NCI-H748 (cell line): Measurements from ENCODE around the gene PROSER3.
"Not testable (repeated sequence)": the region's sequence is repeated elsewhere in the genome, so short reads cannot be mapped to it uniquely, and the experiment has no call there.

ENCODE experiments used
- DNase-seq: peaks from one replicate; lab custom pipeline; 2025; ENCODE audit not compliant: unreplicated experiment; lab: John Stamatoyannopoulos, UW

PROSER3 gene

GRCh38 chr19:35722461-35722860 is 35.5 kb upstream of the PROSER3 start:
- no peak for DNase-seq

GRCh38 chr19:35722897-35723296 is 35.1 kb upstream of the PROSER3 start:
- no peak for DNase-seq

- DNase-seq = no peak
Measured at GRCh38 chr19:35723671-35724070, 34.3 kb upstream of the PROSER3 start.

- not testable (repeated sequence) for DNase-seq
Measured at GRCh38 chr19:35724132-35724531, 33.8 kb upstream of the PROSER3 start.

GRCh38 chr19:35724560-35724959 is 33.4 kb upstream of the PROSER3 start:
- DNase-seq = no peak

- no peak for DNase-seq
Measured at GRCh38 chr19:35725216-35725861, 32.6 kb upstream of the PROSER3 start.

GRCh38 chr19:35727053-35727955 is 30.7 kb upstream of the PROSER3 start:
- DNase-seq = no peak

GRCh38 chr19:35727956-35728706 is 29.8 kb upstream of the PROSER3 start:
- no peak for DNase-seq

GRCh38 chr19:35729021-35729420 is 29.0 kb upstream of the PROSER3 start:
- DNase-seq = no peak

- DNase-seq = no peak
Measured at GRCh38 chr19:35729763-35730162, 28.2 kb upstream of the PROSER3 start.

- no peak for DNase-seq
Measured at GRCh38 chr19:35730326-35730725, 27.6 kb upstream of the PROSER3 start.

- no peak for DNase-seq
Measured at GRCh38 chr19:35731353-35731752, 26.6 kb upstream of the PROSER3 start.

GRCh38 chr19:35731779-35732405 is 26.1 kb upstream of the PROSER3 start:
- no peak for DNase-seq

- DNase-seq = no peak
Measured at GRCh38 chr19:35732540-35733179, 25.3 kb upstream of the PROSER3 start.

GRCh38 chr19:35733180-35734125 is 24.5 kb upstream of the PROSER3 start:
- DNase-seq = no peak

GRCh38 chr19:35734273-35734672 is 23.7 kb upstream of the PROSER3 start:
- no peak for DNase-seq

GRCh38 chr19:35734889-35735288 is 23.1 kb upstream of the PROSER3 start:
- no peak for DNase-seq

GRCh38 chr19:35736913-35737886 is 20.8 kb upstream of the PROSER3 start:
- DNase-seq = no peak
